A549 treated with Hydrocortisone at 1 μM for 4 hours (cell line): Measurements from ENCODE around the gene PNLIP. TPM values are rescaled to one million over a fixed set of nuclear protein-coding genes. Genes with fewer than 3 reads are reported as not detected.

Experiments used
- total RNA-seq: library from RNA; stranded (reverse); fragments of 200-300 nt; extraction: Qiagen RNA extraction; gene quantifications from 5 replicates; pipeline ENCODE4 v1.2.3, GENCODE V29; 2022

PNLIP gene
- total RNA-seq = 0.07 to 0.09 TPM in 2 of 5 replicates, not detected in the others

GRCh38 chr10:116545756-116546155, at the start of gene PNLIP:
PNLIP (plus strand) TSS chr10:116545931; CDS start chr10:116546093, 162 bp downstream.

GRCh38 chr10:116590590-116591444, 45.1 kb downstream of the PNLIP start, which contains the start of gene PNLIPRP1:
PNLIPRP1 (plus strand) TSS chr10:116590959; CDS start chr10:116591130, 171 bp downstream.

Other genes with a start within 250 kb of the PNLIP start
- not detected in 5 replicates for gene CCDC172, start 221.5 kb upstream of the PNLIP start, total RNA-seq
- gene PNLIPRP3, start 118.1 kb upstream of the PNLIP start, total RNA-seq = 0.03 to 0.05 TPM in 2 of 5 replicates, not detected in the others
- gene PNLIPRP1, start 45.0 kb downstream of the PNLIP start, total RNA-seq = not detected in 5 replicates
- gene PNLIPRP2, start 75.0 kb downstream of the PNLIP start, total RNA-seq = 0.07 to 0.30 TPM (median 0.09 TPM) in 4 of 5 replicates, not detected in the other
- 7.9 to 11.3 TPM (median 9.4 TPM) in 5 replicates for gene HSPA12A, start 196.6 kb downstream of the PNLIP start, total RNA-seq